GM12892 (cell line): ENCODE data around the gene EFR3B.

Source experiments
- POLR2A ChIP-seq: IDR thresholded peaks from 2 replicates; pipeline ENCODE4 v1.6.1; 2011; ENCODE audit warnings: low read depth, low read length, control low read depth
- TAF1 ChIP-seq: IDR thresholded peaks from 2 replicates; pipeline ENCODE4 v1.6.1; 2011; ENCODE audit warnings: low read depth, mild to moderate bottlenecking, control low read depth, low read length, borderline replicate concordance

GRCh38 chr2:25000036-25000435, 41.8 kb upstream of the EFR3B start:
- TF ChIP-seq POLR2A (no peak), TAF1 (no peak)
